H7 (cell line): ENCODE data around the gene TBP. TPM values are rescaled to one million over a fixed set of nuclear protein-coding genes. Genes with fewer than 3 reads are reported as not detected.
A peak's percentile ranks its signal among the peaks of the same experiment; 100 is the strongest.

Source experiments
- DNase-seq: peaks from one replicate; pipeline ENCODE4 v3.0.0; 2012
- H3K27me3 ChIP-seq: 2 replicates; pipeline ENCODE4 v1.6.0; 2011; ENCODE audit warnings: mild to moderate bottlenecking, low read length; ENCODE audit not compliant: control insufficient read depth, insufficient read depth
- H3K36me3 ChIP-seq: replicated peaks from 2 replicates; pipeline ENCODE4 v1.5.1; 2011; ENCODE audit warnings: low read length; ENCODE audit not compliant: control insufficient read depth, insufficient read depth
- H3K4me3 ChIP-seq: 2 replicates; pipeline ENCODE4 v1.5.1; 2011; ENCODE audit warnings: low read depth, mild to moderate bottlenecking, control low read depth, low read length, moderate library complexity; ENCODE audit not compliant: insufficient read depth
- total RNA-seq: library from RNA; depleted of rRNA; stranded (reverse); fragments of >200 nt; shearing (Covaris generic); gene quantifications from 2 replicates; pipeline ENCODE4 v1.2.3, GENCODE V29; 2014

TBP gene
- total RNA-seq, 1 experiment from 2014 or later, result 23.4 TPM

DNA sequence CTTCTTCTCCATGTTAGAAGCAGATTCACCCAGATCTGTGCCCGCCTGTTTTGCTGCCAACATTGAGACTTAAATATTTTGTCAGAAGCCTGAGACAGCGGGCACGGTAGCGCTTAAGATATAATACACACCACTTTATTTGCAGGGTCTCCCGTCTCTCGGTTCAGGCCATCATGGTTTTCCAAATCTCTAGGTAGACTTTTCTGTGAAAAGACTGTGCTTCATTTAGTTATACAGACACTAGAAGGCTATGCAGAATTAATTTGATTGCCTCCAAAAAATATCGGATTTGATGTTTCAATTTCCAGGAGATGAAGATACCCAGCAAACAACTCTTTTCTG, 598 bp downstream of the TBP start:
- Histone ChIP-seq H3K27me3 (no peaks in the 10 kb centered on the region), H3K4me3 (peak overlapping the region; percentile 85), H3K36me3 (peaks cover 4% of the 10 kb centered on the region; the same call in 1 of the 2 replicates)
- DNase-seq, result no peak

DNA sequence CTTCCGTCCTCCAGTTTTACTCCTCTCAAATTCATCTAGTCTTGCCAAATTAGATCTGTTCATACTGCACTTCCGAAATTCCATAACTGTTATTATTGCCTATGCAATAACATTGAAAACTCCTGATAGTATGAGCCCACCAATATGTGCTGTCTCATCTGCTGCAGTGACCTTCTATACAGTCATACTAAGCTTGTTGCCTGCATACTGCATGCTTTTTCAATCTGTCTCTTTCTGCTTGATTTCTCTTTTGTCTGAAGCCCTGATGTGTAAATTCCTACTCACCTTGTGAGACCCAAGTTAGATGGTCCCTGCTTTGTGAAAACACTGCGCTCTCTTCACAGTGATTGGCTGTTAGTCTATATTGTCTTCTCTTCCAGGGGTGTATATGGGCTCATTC, 1.1 kb downstream of the TBP start:
- Histone ChIP-seq H3K4me3 (no peak overlapping the region), H3K36me3 (peaks cover 3% of the 10 kb centered on the region), H3K27me3 (no peaks in the 10 kb centered on the region)
- no peak for DNase-seq

DNA sequence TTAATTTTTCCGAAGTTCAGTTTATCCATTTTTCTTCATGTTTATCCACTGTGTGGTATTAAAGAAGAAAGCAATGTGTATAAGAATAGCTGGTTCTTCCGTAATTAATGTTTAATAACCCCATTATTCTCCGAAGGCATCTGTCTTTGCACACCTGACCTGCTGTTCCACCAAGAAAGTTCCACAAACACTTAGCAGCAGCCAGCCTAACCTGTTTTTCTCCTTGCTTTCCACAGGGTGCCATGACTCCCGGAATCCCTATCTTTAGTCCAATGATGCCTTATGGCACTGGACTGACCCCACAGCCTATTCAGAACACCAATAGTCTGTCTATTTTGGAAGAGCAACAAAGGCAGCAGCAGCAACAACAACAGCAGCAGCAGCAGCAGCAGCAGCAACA, 7.4 kb downstream of the TBP start:
- no peak for DNase-seq
- H3K4me3 ChIP-seq, result no peak overlapping the region
- no peaks in the 10 kb centered on the region for H3K27me3 ChIP-seq
- peaks cover 17% of the 10 kb centered on the region for H3K36me3 ChIP-seq

DNA sequence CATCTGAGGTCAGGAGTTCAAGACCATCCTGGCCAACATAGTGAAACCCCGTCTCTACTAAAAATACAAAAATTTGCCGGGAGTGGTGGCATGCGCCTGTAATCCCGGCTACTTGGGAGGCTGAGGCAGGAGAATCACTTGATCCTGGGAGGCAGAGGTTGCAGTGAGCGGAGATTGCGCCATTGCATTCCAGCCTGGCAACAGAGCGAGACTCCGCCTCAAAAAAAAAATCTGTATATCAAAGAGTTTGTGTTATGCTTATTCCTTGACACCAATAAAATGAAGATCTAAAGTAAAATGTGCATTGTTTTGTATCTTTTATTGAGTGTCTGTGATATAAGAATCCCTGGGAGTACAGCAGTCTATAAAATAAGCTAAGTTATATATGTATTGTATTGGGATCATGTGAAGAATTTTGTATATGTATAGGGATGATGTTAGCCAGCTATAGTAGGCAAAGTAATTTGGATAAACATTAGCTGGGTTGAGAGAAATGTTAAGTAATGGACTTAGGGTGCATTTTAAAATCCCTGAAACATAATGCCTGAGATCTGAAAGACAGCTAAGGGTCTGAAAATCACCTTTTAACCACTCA, 10.9 kb downstream of the TBP start:
- peaks cover 20% of the 10 kb centered on the region for H3K36me3 ChIP-seq
- DNase-seq, result no peak
- no peaks in the 10 kb centered on the region for H3K27me3 ChIP-seq
- H3K4me3 ChIP-seq, result no peak overlapping the region

DNA sequence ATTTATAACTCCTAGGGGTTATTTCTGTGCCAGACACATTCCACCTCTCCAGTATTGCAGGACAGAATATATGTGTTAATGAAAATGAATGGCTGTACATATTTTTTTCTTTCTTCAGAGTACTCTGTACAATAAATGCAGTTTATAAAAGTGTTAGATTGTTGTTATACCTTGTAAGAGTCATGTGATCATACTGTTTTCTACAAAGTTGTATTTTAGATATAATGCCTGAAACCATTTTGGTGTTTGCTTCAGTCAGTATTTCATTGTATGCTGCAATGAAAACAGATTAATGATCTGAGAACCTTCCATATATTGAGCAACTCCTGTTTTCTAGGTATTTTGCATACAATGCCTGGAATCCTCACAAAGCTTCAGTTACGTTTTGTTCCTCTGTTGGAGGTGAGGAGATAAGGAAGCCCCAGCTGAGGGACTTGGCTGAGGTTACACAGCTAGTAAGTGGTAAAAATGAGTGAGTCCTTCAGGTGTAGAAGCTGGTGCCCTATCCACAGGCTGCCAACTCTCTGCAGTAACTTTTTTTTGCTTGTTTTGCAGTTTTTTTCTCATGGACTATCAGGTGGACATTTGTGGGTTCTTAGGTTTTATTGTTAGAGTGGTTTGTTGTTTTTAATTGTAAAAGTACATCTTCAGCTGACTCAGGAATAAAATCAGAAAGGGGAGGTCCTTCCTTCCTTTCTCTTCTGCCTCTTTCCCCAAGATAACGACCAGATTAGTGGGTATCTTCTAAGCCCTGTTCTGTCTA, 18.7 kb downstream of the TBP start:
- Histone ChIP-seq H3K4me3 (no peak overlapping the region), H3K27me3 (no peaks in the 10 kb centered on the region), H3K36me3 (peaks cover 13% of the 10 kb centered on the region)
- DNase-seq, result no peak

DNA sequence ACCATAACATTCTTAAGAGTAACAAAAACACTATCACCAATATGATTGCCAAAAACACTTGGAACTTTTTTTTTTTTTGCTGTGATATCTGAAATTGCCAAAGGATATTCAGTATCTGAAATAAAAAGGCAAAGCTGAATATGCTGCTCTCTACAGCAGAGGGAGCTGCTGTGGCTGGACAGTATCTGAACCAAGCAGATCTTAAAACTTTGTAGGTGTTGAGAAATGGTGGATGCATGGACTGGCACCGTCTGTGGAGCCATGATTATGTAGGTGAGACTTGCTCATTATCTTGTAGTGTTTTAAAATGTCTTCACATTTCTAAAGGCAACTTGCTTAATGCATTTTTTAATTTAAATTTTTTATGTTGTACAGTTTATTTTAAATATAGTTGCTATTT, 21.1 kb downstream of the TBP start:
- Histone ChIP-seq H3K27me3 (no peaks in the 10 kb centered on the region), H3K36me3 (peaks cover 8% of the 10 kb centered on the region), H3K4me3 (no peak overlapping the region)
- DNase-seq, result peak; percentile 22

DNA sequence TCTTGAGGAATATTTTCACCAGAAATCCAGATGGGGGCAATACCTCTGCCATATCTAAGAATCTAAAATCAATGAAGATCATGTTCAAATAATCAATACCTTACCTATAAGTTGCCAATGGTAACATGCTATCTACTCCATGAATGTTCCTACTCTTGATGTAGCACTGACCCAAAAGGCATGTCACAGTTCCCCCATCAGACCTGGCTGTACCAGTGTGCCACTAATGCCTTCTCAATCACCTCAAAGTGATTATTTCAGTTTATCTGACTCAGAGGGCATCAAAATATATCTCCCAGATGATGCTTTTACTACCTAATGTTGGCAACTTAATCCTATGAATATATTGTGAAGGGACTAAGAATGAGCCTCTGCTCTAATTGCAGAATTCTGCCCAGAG, 24.7 kb downstream of the TBP start:
- DNase-seq, result no peak
- no peak overlapping the region for H3K4me3 ChIP-seq
- peaks cover 19% of the 10 kb centered on the region for H3K36me3 ChIP-seq
- no peaks in the 10 kb centered on the region for H3K27me3 ChIP-seq

DNA sequence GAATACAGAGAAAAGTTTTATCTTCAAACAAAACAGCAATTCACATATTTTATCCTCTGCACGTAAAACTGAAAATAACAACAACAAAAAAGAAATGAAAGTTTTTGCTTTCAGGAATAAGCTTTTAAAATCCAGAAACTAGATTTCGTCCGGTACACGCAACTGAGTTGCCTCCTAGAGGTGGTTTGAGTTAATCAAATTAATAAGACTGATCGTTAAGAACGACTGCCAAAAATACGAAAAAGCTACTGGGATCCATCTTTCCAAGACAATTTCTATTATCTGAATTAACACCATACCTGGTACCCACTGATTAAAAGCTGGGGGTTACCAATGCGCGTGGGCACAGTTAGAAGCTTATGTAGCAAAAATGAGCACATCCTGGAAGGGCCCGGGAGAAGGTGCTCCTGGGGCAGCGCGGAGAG, 29.6 kb downstream of the TBP start:
- Histone ChIP-seq H3K27me3 (no peaks in the 10 kb centered on the region), H3K36me3 (peaks cover 15% of the 10 kb centered on the region), H3K4me3 (peak overlapping the region; percentile 94)
- DNase-seq, result no peak

DNA sequence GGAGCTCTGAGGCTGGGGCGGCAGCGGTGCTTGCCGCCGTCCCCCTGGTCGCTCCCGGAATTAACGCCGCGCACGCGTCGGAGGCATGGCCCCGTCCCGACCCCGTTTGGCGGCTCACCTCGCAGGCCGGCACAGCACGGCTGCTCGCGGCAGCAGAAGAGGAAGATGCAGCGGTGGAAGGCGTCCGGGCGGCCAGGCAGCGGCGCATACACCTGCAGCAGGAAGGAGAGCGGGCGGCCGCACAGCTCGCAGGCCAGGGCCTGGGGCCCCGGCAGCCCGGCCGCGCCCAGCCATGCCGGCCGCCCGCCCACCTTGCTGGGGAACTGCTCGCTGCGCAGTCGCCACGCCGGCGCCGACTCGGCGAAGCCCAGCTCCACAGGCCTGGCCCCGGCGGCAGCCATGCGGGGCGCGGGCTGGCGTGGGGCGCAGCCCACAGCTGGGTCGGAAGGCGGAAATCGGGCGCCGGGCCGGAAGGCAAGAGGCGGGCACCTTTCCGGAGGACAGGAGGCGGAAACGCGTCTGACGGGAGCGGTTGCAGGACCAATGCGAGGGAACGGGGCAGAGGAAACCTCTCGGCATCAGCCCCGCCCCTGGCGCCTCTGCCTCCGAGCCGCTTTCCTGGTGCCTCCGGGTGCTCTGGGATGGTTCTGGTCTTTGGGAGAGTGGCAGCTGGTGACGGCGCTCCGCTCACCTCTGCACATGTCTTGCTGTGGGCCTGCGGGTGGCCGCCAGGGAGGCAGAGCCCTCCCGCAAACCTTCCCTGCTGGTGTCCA, 30.2 kb downstream of the TBP start, which contains the start of gene PDCD2:
PDCD2 (minus strand) TSS at position 457 of the 773 bp plus-strand sequence; CDS start at position 401, 56 bp downstream.
- peaks cover 15% of the 10 kb centered on the region for H3K36me3 ChIP-seq
- no peaks in the 10 kb centered on the region for H3K27me3 ChIP-seq
- H3K4me3 ChIP-seq, result peak within 1 kb of the TSS; percentile 94
- DNase-seq, result peak; percentile 94

DNA sequence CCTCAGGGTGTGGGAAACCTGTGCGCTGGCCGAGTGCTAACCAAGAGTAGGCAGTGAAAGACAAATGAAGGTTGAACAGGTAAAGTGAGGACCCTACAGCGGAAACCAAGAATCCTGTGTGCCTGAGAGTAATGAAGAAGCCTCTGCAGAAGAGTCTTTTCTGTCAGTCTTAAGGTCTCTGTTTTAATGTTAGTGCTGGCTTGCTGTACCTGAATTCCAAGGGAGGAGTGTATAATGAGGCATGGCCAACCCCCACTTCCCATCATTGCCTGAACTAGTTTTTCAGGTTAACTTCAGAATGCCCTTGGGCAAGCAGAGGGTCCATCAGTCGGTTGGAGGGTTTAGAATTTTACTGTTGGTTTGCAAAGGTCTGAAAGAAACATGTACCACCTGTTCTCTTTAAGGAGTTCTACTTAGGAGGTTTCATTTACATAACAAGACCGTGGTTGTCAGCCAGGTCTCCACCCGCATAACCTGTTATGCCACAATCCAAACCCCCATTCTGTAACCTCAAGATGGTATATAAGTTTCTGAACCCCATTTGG, 30.9 kb downstream of the TBP start:
- Histone ChIP-seq H3K27me3 (no peaks in the 10 kb centered on the region), H3K36me3 (peaks cover 15% of the 10 kb centered on the region), H3K4me3 (peak overlapping the region; percentile 94)
- peak; percentile 43 for DNase-seq

DNA sequence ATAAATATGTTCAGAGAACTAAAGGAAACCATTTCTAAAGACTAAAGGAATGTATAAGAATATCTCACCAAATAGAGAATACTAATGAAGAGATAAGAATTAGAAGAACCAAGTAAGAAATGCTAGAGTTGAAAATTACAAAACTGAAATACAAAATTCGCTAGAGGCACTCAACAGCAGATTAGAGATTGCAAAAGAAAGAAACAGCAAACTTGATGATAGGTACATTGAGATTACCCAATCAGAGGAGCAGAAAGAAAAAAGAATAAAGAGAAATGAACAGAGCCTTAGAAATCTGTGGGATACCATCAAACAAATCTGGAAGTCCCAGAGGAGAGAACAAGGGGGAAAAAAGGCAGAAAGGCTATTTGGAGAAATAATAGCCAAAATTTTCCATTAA, 36.6 kb downstream of the TBP start:
- Histone ChIP-seq H3K27me3 (no peaks in the 10 kb centered on the region), H3K4me3 (no peak overlapping the region), H3K36me3 (no peaks in the 10 kb centered on the region)
- no peak for DNase-seq

DNA sequence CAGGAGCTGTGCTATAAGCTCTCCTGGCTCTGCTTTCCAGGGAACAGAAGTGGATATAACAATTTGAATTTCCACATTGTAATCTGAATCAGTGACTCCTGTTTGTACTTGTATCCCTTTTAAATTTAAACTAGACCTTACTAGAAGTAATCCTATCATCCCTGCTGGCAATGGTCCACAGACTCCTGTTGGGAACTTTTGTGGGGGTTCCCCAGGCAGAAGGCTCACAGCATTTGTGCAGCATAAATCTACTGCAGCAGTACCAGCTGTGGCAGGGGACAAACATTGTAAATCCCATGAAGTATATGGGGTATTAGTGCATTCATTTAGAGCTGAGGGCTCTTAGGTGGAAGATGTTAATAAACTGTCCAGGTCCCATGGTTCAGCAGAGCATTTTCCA, 42.3 kb downstream of the TBP start:
- no peak for DNase-seq

DNA sequence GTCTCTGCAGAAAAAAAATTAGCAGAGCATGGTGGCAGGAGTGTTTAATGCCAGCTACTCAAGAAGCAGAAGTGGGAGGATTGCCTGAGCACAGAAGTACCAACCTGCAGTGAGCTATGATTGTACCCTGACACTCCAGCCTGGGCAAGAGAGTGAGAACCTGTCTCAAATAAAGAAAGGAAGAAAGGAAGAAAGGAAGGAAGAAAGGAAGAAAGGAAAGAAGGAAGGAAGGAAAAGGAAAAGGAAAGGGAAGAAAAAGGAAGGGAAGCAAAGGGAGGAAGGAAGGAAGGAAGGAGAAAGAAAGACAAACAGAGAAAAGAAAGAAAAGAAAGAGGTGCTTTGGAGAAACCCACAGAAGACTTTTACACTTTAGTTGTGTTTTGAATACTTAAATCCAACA, 43.1 kb downstream of the TBP start:
- Histone ChIP-seq H3K36me3 (no peaks in the 10 kb centered on the region), H3K4me3 (no peak overlapping the region), H3K27me3 (no peaks in the 10 kb centered on the region)
- no peak for DNase-seq

More for the DNA sequence above, 42.3 kb downstream of the TBP start:
- H3K36me3 ChIP-seq, result no peaks in the 10 kb centered on the region
- no peak overlapping the region for H3K4me3 ChIP-seq
- H3K27me3 ChIP-seq, result no peaks in the 10 kb centered on the region

DNA sequence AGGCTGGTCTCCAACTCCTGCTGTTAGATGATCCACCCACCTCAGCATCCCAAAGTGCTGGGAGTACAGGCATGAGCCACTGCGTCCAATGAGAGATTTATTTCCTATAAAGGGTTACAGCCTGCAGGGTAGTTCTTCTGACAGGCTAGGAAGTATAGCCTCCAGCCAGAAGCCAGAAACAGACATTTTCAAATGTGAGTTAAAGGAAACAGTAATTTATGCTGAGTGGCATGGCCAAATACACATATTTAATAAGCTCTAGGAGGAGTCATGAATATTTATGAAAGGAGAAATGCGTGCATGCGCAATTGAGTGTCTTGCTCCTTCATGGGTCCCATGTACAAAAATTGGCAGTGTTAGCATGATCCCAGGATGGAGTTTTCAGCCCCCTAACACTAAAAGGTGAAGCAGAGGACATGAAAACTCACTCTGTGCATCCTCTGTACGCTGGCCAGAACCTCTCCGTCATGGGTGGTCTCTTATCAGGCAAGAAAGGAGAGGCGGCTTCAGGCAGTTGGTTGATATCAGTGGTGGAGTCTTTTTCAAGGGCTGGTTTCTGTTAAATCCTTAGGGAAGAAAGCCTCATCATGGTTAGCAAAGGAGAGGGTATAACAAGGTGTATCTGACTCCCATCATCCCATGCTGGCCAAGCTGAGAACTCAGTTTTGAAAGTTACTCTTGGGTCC, 51.5 kb downstream of the TBP start:
- Histone ChIP-seq H3K4me3 (no peak overlapping the region), H3K27me3 (no peaks in the 10 kb centered on the region), H3K36me3 (no peaks in the 10 kb centered on the region)
- no peak for DNase-seq
